Suppressor macrophage treated with lipopolysaccharide for 1 hour (primary cell): ENCODE results near the gene AUTS2.
"Not testable (repeated sequence)": the region's sequence is repeated elsewhere in the genome, so short reads cannot be mapped to it uniquely, and the experiment has no call there.

Experiments
- DNase-seq, 3 donors: peaks; one replicate each; pipeline ENCODE4 v3.0.0-alpha.2; 2020 to 2022

Gene AUTS2

DNA sequence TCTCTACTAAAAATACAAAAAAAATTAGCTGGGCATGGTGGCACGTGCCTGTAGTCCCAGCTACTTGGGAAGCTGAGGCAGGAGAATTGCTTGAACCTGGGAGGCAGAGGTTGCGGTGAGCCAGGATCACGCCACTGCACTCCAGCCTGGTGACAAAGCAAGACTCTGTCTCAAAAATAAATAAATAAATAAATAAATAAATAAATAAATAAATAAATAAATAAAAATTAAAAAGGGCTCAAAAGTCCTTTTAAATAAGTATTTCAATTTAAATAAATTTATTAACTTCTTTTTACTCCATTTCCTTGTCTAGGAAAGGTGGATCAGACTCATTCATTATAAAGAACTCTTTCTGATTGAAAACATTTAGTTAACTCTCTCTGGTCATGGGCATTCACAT is 766.1 kb downstream of the AUTS2 start:
- DNase-seq, result not testable (repeated sequence)

DNA sequence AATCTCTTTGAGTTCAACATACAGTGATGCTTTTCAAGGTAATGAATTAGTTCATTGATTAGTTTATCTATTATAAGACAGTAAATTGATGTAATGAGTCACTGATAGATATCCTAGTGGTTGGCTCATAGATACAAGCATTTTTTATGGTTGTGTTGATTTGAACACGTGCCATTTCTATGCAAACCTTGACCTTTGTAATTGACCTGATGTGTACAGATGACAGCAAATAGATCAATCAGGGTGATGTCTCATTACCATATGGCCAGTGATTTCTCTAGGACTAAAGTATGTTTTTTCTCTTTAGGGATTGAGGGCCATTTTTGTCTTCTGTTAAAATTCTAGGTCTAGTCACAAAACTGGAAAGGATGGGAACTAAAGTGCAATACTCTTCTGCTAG is 773.4 kb downstream of the AUTS2 start:
- no peak for DNase-seq

DNA sequence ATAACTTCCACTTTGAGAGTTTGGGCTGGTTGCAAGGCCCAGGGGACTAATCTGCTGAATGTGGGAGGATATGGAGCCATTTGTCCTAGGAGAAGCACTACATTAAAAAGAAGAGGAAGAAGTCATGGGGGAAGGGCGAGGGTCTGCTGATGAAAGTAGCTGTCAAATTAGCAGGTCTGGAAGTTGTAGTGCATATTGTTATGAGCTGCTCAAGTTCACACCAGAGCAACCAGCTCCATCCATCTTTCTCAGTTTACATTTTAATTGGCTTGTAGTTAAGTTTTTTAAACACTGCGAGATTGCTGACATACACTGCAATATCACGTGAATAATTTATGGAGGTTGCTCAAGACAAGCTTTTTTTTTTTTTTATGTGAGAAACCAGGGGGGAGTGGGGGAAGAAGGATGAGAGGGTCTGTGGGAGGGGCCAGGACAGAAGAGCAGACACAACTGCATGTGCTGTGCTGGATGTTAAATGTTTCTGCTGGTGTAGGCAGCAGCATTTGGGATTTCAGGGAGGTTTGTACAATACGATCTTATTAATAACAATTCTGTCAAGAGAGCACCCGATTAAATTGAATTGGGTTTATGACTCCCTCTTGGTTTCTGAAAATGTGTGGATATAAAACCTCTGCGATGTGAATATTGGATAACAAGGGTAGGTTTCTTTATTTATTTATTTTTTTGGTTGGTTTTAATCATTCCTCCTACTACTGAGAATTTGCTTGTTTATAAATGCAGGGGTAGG is 774.7 kb downstream of the AUTS2 start:
- DNase-seq, result no peak

DNA sequence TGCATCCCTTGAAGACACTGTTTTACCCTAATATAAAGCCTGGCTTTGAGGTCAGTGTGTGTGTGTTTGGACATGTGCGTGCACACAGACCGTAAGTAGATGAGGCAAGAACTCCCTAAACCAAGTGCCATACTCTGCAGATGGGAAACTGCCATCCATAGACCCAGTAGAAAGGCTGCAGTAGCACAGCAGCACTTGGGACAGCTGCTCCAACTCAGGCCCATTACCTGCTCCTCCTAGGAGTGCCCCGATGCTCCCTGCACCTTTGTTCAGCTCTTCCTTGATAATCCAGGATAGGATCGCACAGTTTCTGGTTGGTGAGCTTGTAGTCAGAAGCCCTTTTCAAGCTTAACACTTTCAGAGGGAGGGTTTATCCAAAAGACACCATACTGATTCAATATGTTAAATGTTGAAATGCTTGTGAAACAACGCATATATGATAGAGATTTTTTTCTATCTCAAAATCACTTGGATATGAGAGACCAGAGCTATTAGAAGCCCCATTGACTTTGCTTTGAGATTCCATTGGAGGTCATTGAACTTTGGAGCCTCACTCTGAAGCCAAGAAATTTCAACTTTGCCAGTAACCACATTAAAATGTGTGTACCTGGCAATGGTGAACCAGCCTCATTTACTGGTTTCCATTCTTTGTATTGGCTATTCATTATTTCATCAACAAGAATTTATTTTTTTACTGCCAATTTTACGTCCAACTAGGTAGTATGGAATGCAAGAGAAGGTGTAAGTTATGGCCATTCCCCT is 776.7 kb downstream of the AUTS2 start:
- DNase-seq, result no peak

- DNase-seq, result no peak
These were observed 778.3 kb downstream of the AUTS2 start for GRCh38 chr7:70376561-70377031.

DNA sequence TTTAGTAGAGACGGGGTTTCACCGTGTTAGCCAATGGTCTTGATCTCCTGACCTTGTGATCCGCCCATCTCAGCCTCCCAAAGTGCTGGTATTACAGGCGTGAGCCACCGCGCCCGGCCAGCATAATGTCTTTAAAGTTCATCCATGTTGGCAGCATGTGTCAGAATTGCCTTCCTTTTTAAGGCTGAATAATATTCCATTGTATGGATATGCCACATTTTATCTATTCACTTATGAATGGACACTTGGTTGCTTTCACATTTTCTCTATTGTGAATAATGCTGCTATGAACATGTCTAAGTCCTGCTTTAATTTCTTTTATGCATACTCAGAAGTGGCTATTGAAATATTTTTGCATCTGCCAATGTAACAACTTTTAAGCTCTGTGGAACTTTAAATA is 779.7 kb downstream of the AUTS2 start:
- DNase-seq, result no peak

GRCh38 chr7:70379210-70379609 is 780.9 kb downstream of the AUTS2 start:
- no peak for DNase-seq

DNA sequence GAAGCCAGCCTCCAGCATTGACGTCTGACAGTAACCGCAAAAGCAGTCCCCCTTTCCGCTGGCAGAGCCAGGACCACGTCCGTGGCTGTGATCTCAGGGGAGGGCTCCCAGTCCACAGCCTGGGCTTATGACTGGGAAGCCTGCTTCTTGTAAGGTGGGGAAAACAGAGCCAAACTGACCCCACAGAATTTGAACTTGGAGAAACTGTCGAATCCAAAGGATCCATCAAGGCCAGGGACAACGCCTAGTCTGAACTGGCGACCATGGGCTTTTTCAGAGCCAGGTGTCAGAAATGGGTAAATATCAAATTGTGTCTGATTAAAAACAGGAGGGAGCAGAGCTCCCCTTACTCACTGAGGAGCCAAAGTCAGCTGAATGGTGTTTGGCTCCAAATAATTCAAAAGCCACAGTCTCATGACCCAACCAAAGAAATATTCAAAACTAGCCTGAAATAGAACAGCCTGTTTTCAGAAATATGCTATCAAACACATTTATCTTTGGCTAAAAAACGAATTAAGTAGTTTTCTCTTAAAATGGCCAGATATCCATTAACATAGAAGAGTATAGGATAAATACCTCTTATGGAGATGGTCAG is 782.2 kb downstream of the AUTS2 start:
- DNase-seq, result no peak

DNA sequence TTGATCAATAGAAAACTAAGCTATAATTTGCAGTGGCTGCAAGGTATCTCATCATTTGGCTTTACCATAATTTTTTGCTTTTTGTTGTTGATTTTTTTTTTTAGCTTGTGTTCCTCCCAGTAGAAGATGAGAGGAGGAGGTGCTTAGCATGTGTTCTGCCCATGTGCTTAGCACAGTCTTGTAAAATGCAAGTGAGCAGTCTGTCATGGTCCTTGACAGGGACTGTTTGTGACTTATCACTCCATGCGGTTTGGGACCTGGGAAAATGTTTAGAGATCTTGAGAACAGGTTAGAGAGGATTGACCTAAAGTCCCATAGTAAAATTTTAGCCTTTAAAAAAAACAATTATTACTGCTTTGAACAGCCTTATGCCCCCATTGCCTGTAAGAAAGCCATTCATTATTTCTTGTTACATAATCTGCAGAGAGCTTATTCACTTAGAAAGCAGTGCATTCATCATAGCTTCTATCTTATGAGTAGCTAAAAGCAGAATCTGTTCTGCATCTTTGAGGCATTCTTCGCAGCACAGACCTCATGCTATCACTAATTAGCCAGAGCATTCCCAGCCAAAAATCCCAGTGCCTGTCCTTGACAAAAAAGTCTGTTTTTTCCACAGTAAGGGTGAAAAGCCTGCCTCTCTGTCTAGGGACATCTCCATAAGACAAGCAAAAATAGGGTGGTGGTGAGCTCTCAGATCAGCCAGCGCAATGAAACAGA is 784.9 kb downstream of the AUTS2 start:
- DNase-seq, result no peak

- no peak for DNase-seq
These were observed 785.7 kb downstream of the AUTS2 start for GRCh38 chr7:70384024-70384423.

- no peak for DNase-seq
These were observed 786.6 kb downstream of the AUTS2 start for GRCh38 chr7:70384891-70385290.

DNA sequence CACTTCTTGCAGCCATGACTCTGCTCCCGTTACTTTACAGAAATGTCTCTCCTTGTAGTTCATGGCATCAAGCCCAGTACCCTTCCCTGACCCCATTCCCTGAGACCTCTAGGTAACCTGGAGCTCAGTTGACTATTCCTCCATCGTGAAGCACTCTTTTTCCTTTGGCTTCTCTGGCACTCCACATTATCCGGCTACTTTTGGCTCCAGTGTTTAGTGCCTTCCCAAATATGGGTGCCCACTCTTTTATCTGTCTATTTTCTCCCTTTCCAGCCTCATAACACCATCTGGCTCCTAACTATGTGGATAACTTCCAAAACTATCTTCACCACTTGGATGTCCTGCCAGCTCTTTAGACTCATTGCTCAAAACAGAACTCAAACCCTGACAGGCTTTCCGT is 788.9 kb downstream of the AUTS2 start:
- no peak for DNase-seq

GRCh38 chr7:70389531-70390151 is 791.4 kb downstream of the AUTS2 start:
- no peak for DNase-seq

DNA sequence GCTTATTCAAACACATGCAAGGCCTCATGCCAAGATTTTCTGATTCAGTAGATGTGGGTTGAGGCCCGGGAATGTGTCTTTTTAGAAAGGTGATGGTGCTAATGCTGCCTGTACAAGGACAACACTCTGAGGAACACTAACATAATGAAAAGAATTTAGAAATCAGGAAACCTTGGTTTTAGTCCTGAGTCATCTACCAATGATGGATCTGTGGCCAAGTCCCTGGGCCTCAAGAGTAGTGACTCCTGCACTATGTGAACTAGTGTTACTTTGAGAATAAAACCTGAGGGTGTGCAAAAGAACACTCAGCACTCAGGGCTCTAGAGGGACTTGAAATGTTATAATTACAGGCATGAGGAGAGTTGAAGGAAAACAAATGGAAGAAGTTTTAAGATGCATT is 792.0 kb downstream of the AUTS2 start:
- no peak for DNase-seq

- DNase-seq, result peak in 1 of 3 donors; percentile 2
These were observed 794.1 kb downstream of the AUTS2 start for GRCh38 chr7:70392256-70392876.

DNA sequence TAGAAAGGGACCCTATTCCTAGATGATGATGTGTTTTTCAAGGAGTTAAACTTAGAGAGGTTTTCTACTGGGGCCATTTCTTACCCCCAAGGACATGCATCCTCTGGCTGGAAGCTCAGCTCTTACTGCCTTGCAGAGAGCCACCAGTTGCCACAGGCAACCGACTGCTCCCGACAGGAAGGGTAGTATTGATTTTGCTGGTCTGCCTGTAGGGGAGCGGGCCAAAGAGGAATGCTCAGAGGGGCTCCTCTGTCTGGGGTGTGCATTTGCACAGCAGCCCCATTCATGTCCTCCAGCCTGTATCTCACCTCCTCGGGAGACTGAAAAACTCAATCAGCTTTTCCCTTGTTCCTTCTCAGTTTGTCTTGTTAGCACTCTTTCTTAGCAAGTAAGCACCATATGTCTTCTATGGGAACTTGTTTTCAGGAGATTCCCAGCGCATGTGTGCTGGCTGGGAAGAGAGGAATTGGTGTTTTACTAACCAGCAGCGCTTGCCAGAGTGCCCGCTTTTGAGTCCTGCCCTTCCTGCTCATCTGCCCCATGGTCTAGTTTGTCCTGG is 794.7 kb downstream of the AUTS2 start:
- DNase-seq, result no peak

- no peak for DNase-seq
These were observed 795.7 kb downstream of the AUTS2 start for GRCh38 chr7:70393956-70394355.

GRCh38 chr7:70400829-70401380 is 802.6 kb downstream of the AUTS2 start:
- DNase-seq, result no peak

GRCh38 chr7:70402069-70402468 is 803.8 kb downstream of the AUTS2 start:
- no peak for DNase-seq

GRCh38 chr7:70405241-70405640 is 807.0 kb downstream of the AUTS2 start:
- DNase-seq, result no peak

GRCh38 chr7:70406186-70406949 is 808.1 kb downstream of the AUTS2 start:
- DNase-seq, result no peak
